ENCODE measurements around the gene HHIP.

HHIP gene

GRCh38 chr4:144658015-144658567 lies 12.1 kb downstream of the HHIP start:
- DNase-seq = no peak

DNA sequence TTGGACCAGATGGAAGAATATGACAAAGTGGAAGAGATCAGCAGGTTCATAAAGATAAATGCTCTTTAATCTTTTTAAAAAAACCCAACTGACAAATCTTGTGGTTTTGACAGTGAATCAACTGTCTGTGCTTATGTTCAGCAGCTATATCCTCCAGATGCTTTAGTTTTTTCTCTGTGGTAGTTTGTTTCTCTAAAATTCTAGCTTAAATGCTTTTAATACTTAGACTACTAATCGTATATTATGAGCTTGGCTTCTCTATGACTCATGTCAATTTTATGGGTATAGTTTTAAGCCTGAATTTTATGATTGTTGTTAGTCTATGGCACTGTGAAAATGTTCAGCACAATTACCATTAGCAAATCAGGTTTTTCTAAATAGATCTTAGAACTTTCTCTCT lies 12.9 kb downstream of the HHIP start:
- DNase-seq = no peak

DNA sequence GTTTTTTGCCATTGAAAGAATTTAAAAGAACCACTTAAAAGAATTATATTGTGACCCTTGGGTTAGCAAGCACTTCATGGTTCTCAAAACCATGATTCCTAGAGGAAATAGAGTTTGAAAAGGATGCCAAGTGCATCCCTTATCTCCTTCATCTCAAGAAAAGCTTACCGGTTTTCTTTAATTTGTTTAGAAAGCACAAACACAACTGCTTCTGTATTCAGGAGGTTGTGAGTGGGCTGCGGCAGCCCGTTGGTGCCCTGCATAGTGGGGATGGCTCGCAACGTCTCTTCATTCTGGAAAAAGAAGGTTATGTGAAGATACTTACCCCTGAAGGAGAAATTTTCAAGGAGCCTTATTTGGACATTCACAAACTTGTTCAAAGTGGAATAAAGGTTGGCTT lies 13.5 kb downstream of the HHIP start:
- DNase-seq = no peak

- no peak for DNase-seq
Measured at GRCh38 chr4:144663834-144664475, 18.0 kb downstream of the HHIP start.

DNA sequence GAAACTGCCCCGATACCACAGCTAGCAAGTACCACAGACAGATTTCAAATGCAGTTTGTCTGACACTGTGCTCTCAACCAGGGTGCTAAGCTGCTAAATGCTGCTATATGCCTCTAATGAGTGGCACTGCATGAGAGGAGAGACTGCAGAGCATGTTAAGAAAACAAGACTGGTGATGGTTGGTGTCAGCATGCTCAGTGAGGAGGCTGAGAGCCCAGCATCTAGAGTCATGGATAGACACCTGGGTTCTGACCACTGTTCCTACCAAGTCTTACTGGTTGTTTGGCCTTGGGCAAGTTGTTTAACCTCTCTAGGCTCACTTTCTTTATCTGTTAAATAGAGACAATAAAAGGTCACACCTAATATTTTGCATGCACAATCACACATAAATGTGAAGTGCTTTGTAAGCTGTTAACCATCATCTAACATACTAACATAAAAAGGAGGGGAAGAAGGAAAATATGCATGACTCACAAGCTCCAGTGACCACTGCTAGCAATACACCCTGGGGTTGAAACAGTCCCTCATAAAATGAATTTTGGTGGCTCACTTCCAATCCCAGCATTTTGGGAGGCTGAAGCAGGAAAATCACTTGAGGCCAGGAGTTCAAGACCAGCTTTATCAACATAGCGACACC lies 20.7 kb downstream of the HHIP start:
- DNase-seq = no peak

DNA sequence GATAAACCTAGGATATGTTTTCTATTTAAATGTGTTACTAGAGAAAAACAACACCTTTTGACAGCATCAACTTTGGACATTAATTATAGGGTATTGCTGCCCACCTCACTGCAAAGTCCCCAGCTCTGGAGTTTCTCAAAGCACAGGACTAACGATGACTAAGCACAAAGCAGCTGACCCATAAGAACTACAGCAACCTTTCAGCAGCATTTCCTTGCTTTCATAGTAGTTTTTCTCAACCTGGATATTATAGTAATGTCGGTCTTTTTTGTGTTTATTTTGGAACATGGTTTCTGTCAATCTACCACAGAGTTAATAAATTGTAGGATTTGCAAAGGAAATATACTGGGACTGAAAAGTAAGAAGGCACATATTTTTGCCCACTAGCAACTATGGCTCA lies 21.5 kb downstream of the HHIP start:
- no peak for DNase-seq

DNA sequence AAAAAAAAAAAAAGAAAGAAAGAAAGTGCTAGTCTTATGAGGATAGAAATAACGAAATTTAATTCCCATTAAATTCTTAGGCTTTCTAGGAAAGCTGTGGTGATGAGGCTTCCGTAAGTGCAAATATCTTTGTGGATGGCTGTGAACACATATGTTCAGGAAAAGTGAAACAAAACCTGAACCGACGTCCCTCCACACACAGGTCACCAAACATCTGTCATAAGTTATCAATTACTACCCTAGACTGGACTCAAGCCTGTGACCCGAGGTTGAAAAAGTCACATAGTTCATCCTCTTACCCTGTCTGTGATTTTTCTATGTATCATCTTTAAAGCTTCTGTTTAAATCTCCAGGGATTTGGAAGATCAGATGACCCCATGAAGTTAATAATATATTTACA lies 24.8 kb downstream of the HHIP start:
- no peak for DNase-seq

DNA sequence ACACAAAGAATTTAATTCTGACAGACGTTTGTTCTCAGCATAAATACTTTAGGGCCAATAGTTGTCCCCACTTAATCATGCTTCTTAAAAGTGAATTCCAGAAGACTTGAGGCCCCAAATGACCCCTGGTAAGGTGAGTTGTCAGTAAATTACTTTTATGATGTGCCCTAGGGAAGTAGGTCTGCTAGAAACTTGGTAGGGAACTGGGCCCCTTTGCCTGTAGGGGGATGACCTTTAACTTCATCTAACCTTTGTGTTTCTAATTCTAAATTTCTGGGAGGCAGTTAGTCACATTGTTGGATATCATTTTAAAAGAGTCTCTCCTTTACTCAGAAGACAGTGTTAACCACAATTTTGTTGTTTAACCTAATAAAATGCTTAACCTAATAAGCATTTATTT lies 28.8 kb downstream of the HHIP start:
- DNase-seq = no peak

DNA sequence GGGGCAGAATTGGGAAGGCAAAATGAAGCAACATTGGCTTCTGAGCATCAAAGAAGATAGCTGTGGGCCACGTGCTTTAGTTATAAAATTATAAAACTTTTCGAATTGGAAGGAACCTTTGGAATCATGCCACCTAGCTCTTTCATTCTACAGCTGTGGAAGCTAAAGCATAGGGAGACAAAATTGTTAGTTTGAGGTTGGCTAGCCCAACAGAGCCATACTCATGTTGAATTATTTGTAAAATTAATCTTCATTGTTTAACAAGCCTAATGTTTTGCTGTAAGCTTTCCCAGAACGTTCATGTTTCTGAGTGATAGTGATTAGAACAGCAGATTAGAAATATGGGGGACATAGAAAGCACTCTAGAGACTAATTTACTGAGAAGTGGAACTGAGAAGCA lies 35.9 kb downstream of the HHIP start:
- no peak for DNase-seq

- DNase-seq = no peak
Measured at GRCh38 chr4:144683516-144683915, 37.6 kb downstream of the HHIP start.

DNA sequence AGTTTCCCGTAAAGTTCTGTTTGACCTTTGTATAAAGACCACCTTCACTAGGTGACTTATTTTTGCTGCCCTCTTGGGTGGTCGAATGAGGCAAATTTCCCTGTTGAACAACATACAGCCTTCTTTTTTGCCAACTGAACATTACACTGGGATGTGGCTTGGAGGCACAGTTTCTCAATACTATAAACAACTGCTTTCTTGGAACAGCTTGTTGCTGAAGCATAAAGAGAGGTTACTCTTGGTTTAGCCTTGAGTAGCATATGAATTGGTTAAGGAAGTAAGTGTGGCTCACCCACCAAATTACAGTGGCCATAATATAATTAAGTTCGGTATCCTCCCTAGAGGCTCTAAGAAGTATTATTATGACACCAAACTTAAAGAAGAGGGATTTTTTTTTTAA lies 40.0 kb downstream of the HHIP start:
- no peak for DNase-seq

GRCh38 chr4:144686921-144687320 lies 41.0 kb downstream of the HHIP start:
- DNase-seq = no peak

GRCh38 chr4:144687466-144687865 lies 41.5 kb downstream of the HHIP start:
- DNase-seq = no peak

- no peak for DNase-seq
Measured at GRCh38 chr4:144688035-144688569, 42.1 kb downstream of the HHIP start.

DNA sequence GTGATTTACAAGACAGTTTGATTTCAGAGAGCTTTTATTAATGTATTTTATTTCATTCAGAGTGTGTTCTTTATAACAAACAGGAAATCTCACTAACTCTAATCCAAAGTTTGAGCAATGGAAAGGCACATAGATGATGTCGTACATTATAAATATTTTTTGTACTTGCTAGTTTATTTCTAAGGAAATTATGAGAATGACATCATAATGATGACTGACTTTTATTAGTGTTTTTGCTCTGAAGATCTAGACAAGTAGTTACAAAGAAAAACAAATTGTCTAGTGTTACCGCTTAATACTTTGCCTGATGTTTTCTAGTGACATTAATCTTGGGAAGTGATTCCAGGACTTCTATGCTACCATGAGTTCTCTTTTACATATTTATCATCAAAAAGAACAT lies 43.2 kb downstream of the HHIP start:
- no peak for DNase-seq

DNA sequence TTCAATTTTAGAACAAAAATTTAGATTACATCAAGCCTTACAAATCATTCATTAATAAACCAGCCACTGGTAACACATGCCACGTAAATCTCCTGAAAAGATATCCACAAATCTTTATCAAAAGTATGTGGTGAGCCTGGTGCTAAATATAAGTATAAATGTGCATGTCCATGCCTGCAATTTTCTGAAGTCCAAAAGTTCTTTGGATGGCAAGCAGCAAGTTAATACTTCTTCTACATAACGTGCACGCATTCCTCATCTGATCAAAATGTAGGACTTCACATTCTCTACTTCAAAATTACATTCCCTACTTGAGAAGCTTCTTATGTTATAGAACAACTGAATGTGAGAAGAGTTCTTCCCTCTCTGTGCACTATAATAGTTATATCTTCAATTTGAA lies 49.8 kb downstream of the HHIP start:
- no peak for DNase-seq

DNA sequence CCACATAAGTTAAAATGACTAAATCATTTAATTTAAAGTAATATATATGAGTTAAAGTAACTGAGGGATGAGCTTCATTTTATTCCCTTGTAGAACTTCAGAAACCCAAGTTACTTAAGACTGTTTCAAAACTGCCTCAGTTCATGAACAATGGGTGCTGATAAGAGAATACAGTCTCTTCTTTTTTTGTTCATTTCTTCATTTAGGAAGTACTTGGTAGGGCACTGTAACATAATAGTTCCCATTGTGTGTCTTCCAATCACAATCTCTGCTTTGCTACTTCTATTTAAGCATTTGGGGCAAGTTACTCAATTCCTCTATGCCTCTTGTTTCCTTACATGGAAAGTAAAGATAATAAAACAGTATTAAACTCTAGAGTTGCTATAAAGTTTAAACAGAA lies 50.4 kb downstream of the HHIP start:
- DNase-seq = no peak

GRCh38 chr4:144699565-144699964 lies 53.6 kb downstream of the HHIP start:
- DNase-seq = no peak

DNA sequence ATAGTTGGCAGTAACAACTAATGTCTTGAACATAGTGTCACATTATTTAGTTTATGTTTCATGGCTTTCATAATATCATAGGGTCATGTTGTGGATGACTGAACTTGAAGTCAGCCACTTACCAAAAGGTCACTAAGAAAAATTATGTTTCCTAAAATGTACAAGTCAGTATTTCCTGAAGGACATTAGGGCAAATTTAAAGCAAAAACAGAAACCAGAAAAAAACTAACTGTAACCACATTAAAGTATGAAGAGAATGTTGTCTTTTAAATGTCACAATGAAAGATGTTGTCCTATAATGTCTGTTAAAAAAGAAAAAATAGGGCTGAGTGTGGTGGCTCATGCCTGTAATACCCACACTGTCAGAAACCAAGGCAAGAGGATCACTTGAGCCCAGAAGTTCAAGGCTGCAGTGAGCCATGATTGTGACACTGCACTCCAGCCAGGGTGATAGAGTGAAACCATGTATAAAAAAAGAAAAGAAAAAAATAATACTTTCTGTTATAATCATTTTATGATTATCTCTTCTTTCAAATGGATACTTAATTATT lies 55.8 kb downstream of the HHIP start:
- no peak for DNase-seq

- DNase-seq = no peak
Measured at GRCh38 chr4:144703494-144703893, 57.5 kb downstream of the HHIP start.

- DNase-seq = no peak
Measured at GRCh38 chr4:144705601-144706590, 59.9 kb downstream of the HHIP start.

GRCh38 chr4:144709159-144709558 lies 63.2 kb downstream of the HHIP start:
- no peak for DNase-seq
